SH-SY5Y (cell line): ENCODE results near the gene OSBPL10.

Experiments used
- GATA2 ChIP-seq: IDR thresholded peaks from 2 replicates; pipeline ENCODE4 v1.6.1; 2011; ENCODE audit warnings: mild to moderate bottlenecking, low read depth, low read length
- GATA3 ChIP-seq: IDR thresholded peaks from 2 replicates; pipeline ENCODE4 v1.6.1; 2011; ENCODE audit warnings: low read depth, mild to moderate bottlenecking, low read length, moderate library complexity

- TF ChIP-seq GATA2 (no peak), GATA3 (no peak)
Measured at GRCh38 chr3:31984321-31984720, 3.3 kb upstream of the OSBPL10 start.
